ENCODE data around the gene ARHGAP44. TPM values are rescaled to one million over a fixed set of nuclear protein-coding genes. Genes with fewer than 3 reads are reported as not detected.

The ARHGAP44 gene
- total RNA-seq, 5 donors from 2014 or later (not counting 1 experiment from before 2014, with no cell fraction given): 0.15 to 0.39 (median 0.38) TPM; not detected in 2

DNA sequence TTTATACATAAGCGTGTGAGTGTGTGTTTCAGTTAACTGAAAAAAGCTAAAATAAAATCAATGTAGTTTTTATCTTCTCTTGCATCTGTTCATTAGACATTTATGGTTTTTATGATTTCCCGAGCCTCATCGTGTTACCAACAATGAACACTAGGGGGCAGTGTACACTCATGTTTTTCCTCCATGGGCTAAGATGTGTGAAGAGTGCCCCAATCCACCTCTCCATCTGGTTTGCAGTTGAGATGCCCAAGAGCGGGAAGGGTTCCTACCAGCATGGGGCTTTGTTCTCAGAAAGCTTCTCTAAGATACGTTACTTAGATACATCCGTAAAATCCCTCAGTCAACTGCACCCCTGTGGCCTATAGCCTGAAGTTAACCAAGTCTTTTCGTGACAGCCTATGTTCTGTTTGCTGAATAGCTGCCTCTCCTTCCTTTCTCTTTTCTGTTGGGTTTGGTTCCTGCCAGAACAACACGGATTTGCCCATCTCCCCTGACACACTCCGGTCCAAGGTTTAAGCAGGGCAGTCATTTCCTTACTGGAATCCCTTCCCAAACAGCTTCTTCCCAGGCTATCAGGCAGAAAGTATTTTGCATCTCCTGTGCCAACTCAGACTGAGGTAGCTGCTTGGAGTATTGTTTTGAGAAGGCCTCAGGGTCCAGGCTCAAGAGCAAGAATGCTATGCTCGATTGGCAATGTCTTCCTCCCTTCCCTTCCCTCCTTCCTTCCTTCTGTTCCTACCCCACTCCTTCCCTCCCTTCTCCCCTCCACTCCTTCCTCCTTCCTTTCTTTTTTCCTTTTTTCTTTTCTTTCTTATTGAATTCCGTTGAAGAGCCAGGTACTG is 241.4 kb downstream of the ARHGAP44 start:
- H3K27me3 Mint-ChIP-seq: peaks cover 13 to 17% of the 10 kb centered on the region in 2 donors
- H3K9me3 ChIP-seq: no peaks in the 10 kb centered on the region
- ATAC-seq (replicated peaks in 1 of 4) (peak; percentile 43 to 60 (median 52)), DNase-seq (peak in 25 of 35 experiments; percentile 6 to 77 (median 31))
- no peaks in the 10 kb centered on the region for H3K36me3 Mint-ChIP-seq
- H3K4me3 ChIP-seq (ENCODE audit: control insufficient read depth in 1 of 2, extremely low read depth in 1 of 2, low read length in 1 of 2): no peak overlapping the region
- ChIA-PET POLR2A (interaction anchor here in 1 of 2 donors (1.1 kb wide), 1 partner anchor 13 kb away, joined by 3 read pairs; the partner anchor contains the start of gene ELAC2), CTCF (interaction anchor here (0.6 to 4.2 kb wide), 18 partner anchors 8 to 1896 kb away, joined by 3 to 93 read pairs (median 5); partner anchors contain the start of gene ELAC2 (in 2 of the 2))
- peaks cover 0 to 5% (median 4%) of the 10 kb centered on the region in 3 donors for H3K9me3 Mint-ChIP-seq
- H3K4me3 Mint-ChIP-seq: no peak overlapping the region
- no peaks in the 10 kb centered on the region for H3K36me3 ChIP-seq (ENCODE audit: control insufficient read depth in 2 of 2, extremely low read depth in 1 of 2, insufficient read depth in 1 of 2, low read length in 1 of 2)
- peaks cover 8 to 19% (median 14%) of the 10 kb centered on the region in 3 donors for H3K4me1 Mint-ChIP-seq
- no peak overlapping the region for H3K27ac ChIP-seq (ENCODE audit: low read length)
- peaks cover 0 to 10% of the 10 kb centered on the region in 2 experiments for H3K4me1 ChIP-seq (ENCODE audit: control insufficient read depth in 1 of 2, extremely low read depth in 1 of 2, insufficient read depth in 2 of 2, low read length in 2 of 2)
- WGBS (ENCODE audit: insufficient coverage): 71% methylated on average over 6 of the region's 11 CpGs
- peaks cover 0 to 6% of the 10 kb centered on the region in 2 experiments for H3K27me3 ChIP-seq (replicated peaks in 1 of 2; ENCODE audit: control insufficient read depth in 2 of 2, extremely low read depth in 1 of 2, insufficient read depth in 2 of 2, low read length in 1 of 2)
- H3K27ac Mint-ChIP-seq: peak overlapping the region in 1 of 2 donors; percentile 56

DNA sequence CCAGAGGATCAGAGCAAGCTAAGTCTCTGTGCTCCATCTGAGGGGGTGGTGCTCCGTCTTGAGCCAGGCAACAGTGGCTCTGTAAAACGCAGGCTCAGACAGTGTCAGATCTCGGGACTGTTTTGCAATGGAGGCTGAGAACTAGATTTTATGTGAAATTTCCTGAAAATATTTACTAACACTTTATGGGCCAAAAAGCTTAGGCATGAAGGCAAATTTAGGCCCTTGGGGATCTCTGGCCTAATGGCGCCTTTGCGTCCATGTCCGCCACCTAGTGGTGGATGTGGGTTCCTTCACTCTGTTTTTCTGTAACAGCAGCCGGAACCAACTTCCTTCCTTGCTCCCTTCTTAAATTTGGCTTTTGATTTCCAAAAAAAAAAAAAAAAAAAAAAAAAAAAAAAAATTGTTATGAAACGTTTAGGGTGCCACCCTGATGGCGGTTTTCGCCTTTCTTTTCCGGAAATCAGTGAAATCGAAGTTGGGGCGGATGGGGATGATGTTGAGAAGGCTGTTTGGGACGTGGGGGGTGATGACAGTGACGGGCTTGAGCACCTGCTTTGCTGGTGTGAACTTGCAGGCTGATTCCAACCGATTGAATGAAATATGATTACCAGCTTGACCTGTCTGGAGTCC is 242.5 kb downstream of the ARHGAP44 start:
- 40% methylated on average over 7 of the region's 16 CpGs for WGBS (ENCODE audit: insufficient coverage)
- CTCF ChIA-PET: interaction anchor here (0.6 to 4.2 kb wide), 10 partner anchors 9 to 1895 kb away, joined by 3 to 93 read pairs (median 6); partner anchors contain the start of gene ELAC2 (in 2 of the 2)
- peaks cover 5 to 17% (median 9%) of the 10 kb centered on the region in 3 donors for H3K9me3 Mint-ChIP-seq
- Histone ChIP-seq H3K36me3 (ENCODE audit: control insufficient read depth in 2 of 2, extremely low read depth in 1 of 2, insufficient read depth in 1 of 2, low read length in 1 of 2) (no peaks in the 10 kb centered on the region), H3K9me3 (no peaks in the 10 kb centered on the region), H3K27ac (ENCODE audit: low read length) (no peak overlapping the region), H3K27me3 (replicated peaks in 1 of 2; ENCODE audit: control insufficient read depth in 2 of 2, extremely low read depth in 1 of 2, insufficient read depth in 2 of 2, low read length in 1 of 2) (peaks cover 0 to 1% of the 10 kb centered on the region in 2 experiments), H3K4me3 (ENCODE audit: control insufficient read depth in 1 of 2, extremely low read depth in 1 of 2, low read length in 1 of 2) (no peak overlapping the region), H3K4me1 (ENCODE audit: control insufficient read depth in 1 of 2, extremely low read depth in 1 of 2, insufficient read depth in 2 of 2, low read length in 2 of 2) (peaks cover 0 to 10% of the 10 kb centered on the region in 2 experiments)
- no peaks in the 10 kb centered on the region for H3K36me3 Mint-ChIP-seq
- POLR2A ChIA-PET: interaction anchor here in 1 of 2 donors (0.6 kb wide), 1 partner anchor 1910 kb away, joined by 4 read pairs; no protein-coding TSS in a partner anchor
- no peak overlapping the region for H3K4me3 Mint-ChIP-seq
- H3K27ac Mint-ChIP-seq: peak overlapping the region; percentile 44 to 70
- ATAC-seq (replicated peaks in 1 of 4) (peak; percentile 60 to 75 (median 62)), DNase-seq (peak in 31 of 35 experiments; percentile 5 to 71 (median 34))
- peaks cover 7 to 8% of the 10 kb centered on the region in 2 donors for H3K27me3 Mint-ChIP-seq
- H3K4me1 Mint-ChIP-seq: peaks cover 8 to 16% (median 14%) of the 10 kb centered on the region in 3 donors

DNA sequence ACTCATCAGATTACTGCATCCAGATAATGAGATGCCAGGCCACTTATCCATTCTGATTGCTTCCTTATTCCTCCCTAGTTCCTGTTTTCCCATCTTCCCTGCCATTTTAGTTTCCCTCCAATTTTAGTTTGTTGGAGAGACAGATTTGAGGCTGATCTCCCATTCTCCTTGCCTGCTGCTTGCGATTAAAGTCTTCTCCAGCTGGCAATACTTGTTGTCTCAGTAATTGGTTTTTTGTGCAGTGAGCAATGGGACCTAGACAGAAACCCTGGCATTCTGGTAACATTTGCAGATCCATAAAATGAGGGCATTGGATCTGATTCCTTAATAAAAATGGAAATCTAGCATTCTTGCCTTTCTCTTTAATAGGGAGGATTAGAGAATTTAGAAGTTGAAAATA is 246.1 kb downstream of the ARHGAP44 start:
- CTCF ChIA-PET: no interaction called here
- peaks cover 0 to under 1% of the 10 kb centered on the region in 2 donors for H3K27me3 Mint-ChIP-seq

DNA sequence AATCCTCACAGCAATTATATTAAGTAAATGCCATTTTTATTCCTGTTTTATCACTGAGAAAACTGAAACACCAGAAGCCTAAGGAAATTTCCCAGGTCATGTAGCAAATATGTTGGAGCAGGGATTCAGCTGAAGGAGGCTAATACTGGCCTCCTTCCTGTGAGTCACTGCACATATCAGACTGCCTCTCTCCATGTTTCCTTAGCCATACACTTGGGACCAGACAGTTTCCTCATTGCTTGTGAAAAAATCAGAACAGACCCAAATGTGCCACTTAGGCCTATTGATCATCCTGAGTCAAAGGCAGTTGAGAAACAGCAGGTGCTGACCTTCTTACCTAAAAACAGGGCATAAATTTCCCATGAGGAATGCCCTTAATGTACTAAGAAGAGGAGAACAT is 247.5 kb downstream of the ARHGAP44 start:
- Histone ChIP-seq H3K4me1 (ENCODE audit: control insufficient read depth in 1 of 2, extremely low read depth in 1 of 2, insufficient read depth in 2 of 2, low read length in 2 of 2) (peaks cover 0 to 6% of the 10 kb centered on the region in 2 experiments), H3K4me3 (ENCODE audit: control insufficient read depth in 1 of 2, extremely low read depth in 1 of 2, low read length in 1 of 2) (no peak overlapping the region), H3K36me3 (ENCODE audit: control insufficient read depth in 2 of 2, extremely low read depth in 1 of 2, insufficient read depth in 1 of 2, low read length in 1 of 2) (no peaks in the 10 kb centered on the region), H3K27ac (ENCODE audit: low read length) (no peak overlapping the region), H3K27me3 (replicated peaks in 1 of 2; ENCODE audit: control insufficient read depth in 2 of 2, extremely low read depth in 1 of 2, insufficient read depth in 2 of 2, low read length in 1 of 2) (peaks cover 0 to 2% of the 10 kb centered on the region in 2 experiments), H3K9me3 (no peaks in the 10 kb centered on the region)
- H3K4me1 Mint-ChIP-seq: peaks cover 4 to 6% (median 4%) of the 10 kb centered on the region in 3 donors
- H3K27ac Mint-ChIP-seq: no peak overlapping the region
- ChIA-PET CTCF (no interaction called here), POLR2A (no interaction called here)
- no peak overlapping the region for H3K4me3 Mint-ChIP-seq
- ATAC-seq (replicated peaks in 1 of 4) (no peak), DNase-seq (no peak)
- H3K9me3 Mint-ChIP-seq: peaks cover 5 to 21% (median 9%) of the 10 kb centered on the region in 3 donors
- peaks cover 2 to 8% of the 10 kb centered on the region in 2 donors for H3K27me3 Mint-ChIP-seq
- H3K36me3 Mint-ChIP-seq: no peaks in the 10 kb centered on the region

More for the DNA sequence above, 246.1 kb downstream of the ARHGAP44 start:
- Histone ChIP-seq H3K9me3 (no peaks in the 10 kb centered on the region), H3K4me1 (ENCODE audit: control insufficient read depth in 1 of 2, extremely low read depth in 1 of 2, insufficient read depth in 2 of 2, low read length in 2 of 2) (peaks cover 0 to 10% of the 10 kb centered on the region in 2 experiments), H3K4me3 (ENCODE audit: control insufficient read depth in 1 of 2, extremely low read depth in 1 of 2, low read length in 1 of 2) (no peak overlapping the region), H3K27me3 (replicated peaks in 1 of 2; ENCODE audit: control insufficient read depth in 2 of 2, extremely low read depth in 1 of 2, insufficient read depth in 2 of 2, low read length in 1 of 2) (no peaks in the 10 kb centered on the region), H3K27ac (ENCODE audit: low read length) (no peak overlapping the region), H3K36me3 (ENCODE audit: control insufficient read depth in 2 of 2, extremely low read depth in 1 of 2, insufficient read depth in 1 of 2, low read length in 1 of 2) (no peaks in the 10 kb centered on the region)
- POLR2A ChIA-PET: no interaction called here
- Mint-ChIP-seq H3K36me3 (no peaks in the 10 kb centered on the region), H3K27ac (no peak overlapping the region), H3K4me3 (no peak overlapping the region), H3K4me1 (peaks cover 8 to 12% (median 12%) of the 10 kb centered on the region in 3 donors), H3K9me3 (peaks cover 5 to 21% (median 9%) of the 10 kb centered on the region in 3 donors)
- ATAC-seq (replicated peaks in 1 of 4) (no peak), DNase-seq (no peak)
- WGBS (ENCODE audit: insufficient coverage): no CpG with 5 or more reads among the region's 1 CpG

DNA sequence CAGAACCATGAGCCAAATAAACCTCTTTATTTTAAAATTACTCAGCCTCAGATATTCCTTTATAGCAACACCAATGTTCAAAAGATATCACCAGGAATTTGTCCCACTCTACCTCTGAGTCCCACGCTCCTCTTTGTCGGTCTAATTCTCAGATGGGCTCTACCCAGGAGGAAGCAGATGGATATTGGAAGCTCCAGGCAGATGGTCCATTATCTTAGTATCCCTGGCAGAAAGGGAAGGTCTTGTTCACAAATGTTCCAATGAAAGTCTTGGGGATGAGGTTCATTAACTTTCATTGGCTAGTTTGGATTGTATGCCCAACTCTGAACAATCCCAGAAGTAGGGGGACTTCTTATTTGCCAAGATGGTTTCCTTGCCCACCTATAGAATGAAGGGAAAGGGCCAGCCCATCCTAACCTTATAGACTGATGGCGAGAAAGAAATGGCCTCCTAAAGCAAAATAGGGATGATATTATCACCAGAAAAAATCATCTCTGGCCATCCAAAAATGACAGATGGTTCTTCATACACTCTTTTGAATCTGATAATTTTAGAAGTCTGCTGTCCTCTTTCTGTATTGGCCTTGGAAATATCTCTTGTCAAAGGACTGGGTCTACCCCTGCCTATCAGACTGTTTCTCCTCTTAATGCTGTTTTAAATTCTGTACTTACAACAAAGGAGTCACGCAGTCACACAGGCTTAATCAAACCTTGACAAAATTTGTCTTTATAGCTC is 249.8 kb downstream of the ARHGAP44 start:
- Histone ChIP-seq H3K36me3 (ENCODE audit: control insufficient read depth in 2 of 2, extremely low read depth in 1 of 2, insufficient read depth in 1 of 2, low read length in 1 of 2) (no peaks in the 10 kb centered on the region), H3K4me1 (ENCODE audit: control insufficient read depth in 1 of 2, extremely low read depth in 1 of 2, insufficient read depth in 2 of 2, low read length in 2 of 2) (no peaks in the 10 kb centered on the region), H3K27me3 (replicated peaks in 1 of 2; ENCODE audit: control insufficient read depth in 2 of 2, extremely low read depth in 1 of 2, insufficient read depth in 2 of 2, low read length in 1 of 2) (peaks cover 0 to 3% of the 10 kb centered on the region in 2 experiments), H3K27ac (ENCODE audit: low read length) (no peak overlapping the region), H3K4me3 (ENCODE audit: control insufficient read depth in 1 of 2, extremely low read depth in 1 of 2, low read length in 1 of 2) (no peak overlapping the region), H3K9me3 (no peaks in the 10 kb centered on the region)
- H3K4me3 Mint-ChIP-seq: no peak overlapping the region
- ChIA-PET POLR2A (no interaction called here), CTCF (interaction anchor here in 1 of 2 donors (0.8 to 1.2 kb wide), 2 partner anchors 9 kb away, joined by 3 read pairs; no protein-coding TSS in a partner anchor)
- H3K9me3 Mint-ChIP-seq: peaks cover 5 to 21% (median 9%) of the 10 kb centered on the region in 3 donors
- DNase-seq: no peak
- no peaks in the 10 kb centered on the region for H3K36me3 Mint-ChIP-seq
- no peaks in the 10 kb centered on the region for H3K4me1 Mint-ChIP-seq
- H3K27me3 Mint-ChIP-seq: peaks cover 14 to 19% of the 10 kb centered on the region in 2 donors
- WGBS (ENCODE audit: insufficient coverage): 88% methylated on average over 2 of the region's 4 CpGs
- no peak for ATAC-seq (replicated peaks in 1 of 4)
- H3K27ac Mint-ChIP-seq: no peak overlapping the region
